ENCODE results near the gene MON1A. TPM values are rescaled to one million over a fixed set of nuclear protein-coding genes. Genes with fewer than 3 reads are reported as not detected.
"Not testable (repeated sequence)": the region's sequence is repeated elsewhere in the genome, so short reads cannot be mapped to it uniquely, and the experiment has no call there.

The MON1A gene
- total and polyA plus RNA-seq, 4 donors: 4.6 to 9.5 (median 8.2) TPM

DNA sequence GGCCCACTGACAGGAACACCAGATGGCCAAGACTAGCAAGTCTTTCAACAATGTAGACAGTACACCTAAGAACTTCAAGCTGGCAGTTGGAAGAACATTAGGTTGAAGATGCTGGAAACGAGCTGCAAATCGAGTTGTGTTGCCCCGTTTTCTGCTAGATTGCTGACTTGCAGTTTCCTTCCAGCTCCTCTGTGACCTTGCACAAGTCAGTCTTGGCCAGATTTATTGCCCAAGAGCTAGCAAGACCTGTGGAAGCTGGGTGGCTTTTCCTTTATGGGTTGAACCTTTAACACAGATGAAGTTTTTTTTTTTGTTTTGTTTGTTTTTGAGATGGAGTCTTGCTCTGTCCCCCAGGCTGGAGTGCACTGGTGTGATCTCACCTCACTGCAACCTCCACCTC lies 7.5 kb upstream of the MON1A start:
- DNase-seq (ENCODE audit: low spot score): no peak
- H3K9me3 ChIP-seq (ENCODE audit: control insufficient read depth in 4 of 4, low read length in 3 of 4): no peaks in the 10 kb centered on the region
- H3K27me3 ChIP-seq (ENCODE audit: control insufficient read depth in 4 of 4, insufficient read depth in 4 of 4, low read length in 3 of 4): no peaks in the 10 kb centered on the region
- TF ChIP-seq, protein P1, sequence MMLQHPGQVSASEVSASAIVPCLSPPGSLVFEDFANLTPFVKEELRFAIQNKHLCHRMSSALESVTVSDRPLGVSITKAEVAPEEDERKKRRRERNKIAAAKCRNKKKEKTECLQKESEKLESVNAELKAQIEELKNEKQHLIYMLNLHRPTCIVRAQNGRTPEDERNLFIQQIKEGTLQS (IDR thresholded peaks at IDR 0.05): no peak
- TF ChIP-seq, protein P2, sequence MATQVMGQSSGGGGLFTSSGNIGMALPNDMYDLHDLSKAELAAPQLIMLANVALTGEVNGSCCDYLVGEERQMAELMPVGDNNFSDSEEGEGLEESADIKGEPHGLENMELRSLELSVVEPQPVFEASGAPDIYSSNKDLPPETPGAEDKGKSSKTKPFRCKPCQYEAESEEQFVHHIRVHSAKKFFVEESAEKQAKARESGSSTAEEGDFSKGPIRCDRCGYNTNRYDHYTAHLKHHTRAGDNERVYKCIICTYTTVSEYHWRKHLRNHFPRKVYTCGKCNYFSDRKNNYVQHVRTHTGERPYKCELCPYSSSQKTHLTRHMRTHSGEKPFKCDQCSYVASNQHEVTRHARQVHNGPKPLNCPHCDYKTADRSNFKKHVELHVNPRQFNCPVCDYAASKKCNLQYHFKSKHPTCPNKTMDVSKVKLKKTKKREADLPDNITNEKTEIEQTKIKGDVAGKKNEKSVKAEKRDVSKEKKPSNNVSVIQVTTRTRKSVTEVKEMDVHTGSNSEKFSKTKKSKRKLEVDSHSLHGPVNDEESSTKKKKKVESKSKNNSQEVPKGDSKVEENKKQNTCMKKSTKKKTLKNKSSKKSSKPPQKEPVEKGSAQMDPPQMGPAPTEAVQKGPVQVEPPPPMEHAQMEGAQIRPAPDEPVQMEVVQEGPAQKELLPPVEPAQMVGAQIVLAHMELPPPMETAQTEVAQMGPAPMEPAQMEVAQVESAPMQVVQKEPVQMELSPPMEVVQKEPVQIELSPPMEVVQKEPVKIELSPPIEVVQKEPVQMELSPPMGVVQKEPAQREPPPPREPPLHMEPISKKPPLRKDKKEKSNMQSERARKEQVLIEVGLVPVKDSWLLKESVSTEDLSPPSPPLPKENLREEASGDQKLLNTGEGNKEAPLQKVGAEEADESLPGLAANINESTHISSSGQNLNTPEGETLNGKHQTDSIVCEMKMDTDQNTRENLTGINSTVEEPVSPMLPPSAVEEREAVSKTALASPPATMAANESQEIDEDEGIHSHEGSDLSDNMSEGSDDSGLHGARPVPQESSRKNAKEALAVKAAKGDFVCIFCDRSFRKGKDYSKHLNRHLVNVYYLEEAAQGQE (IDR thresholded peaks at IDR 0.05): no peak
- TF ChIP-seq HNF4A (conservative IDR thresholded peaks at IDR 0.05): no peak
- TF ChIP-seq JUND (IDR thresholded peaks at IDR 0.05): no peak
- no peak for TF ChIP-seq TAF1 (conservative IDR thresholded peaks at IDR 0.05)
- no peak for TF ChIP-seq GABPA (IDR thresholded peaks at IDR 0.05 in 1 of 2, conservative IDR thresholded peaks at IDR 0.05 in 1 of 2)
- TF ChIP-seq YY1 (IDR thresholded peaks at IDR 0.05): no peak
- no peak for TF ChIP-seq FOXA1 (IDR thresholded peaks at IDR 0.05)
- no peak for TF ChIP-seq RXRA (IDR thresholded peaks at IDR 0.05)
- TF ChIP-seq FOXA2 (IDR thresholded peaks at IDR 0.05): no peak
- TF ChIP-seq SP1 (IDR thresholded peaks at IDR 0.05): no peak
- TF ChIP-seq, protein P3, sequence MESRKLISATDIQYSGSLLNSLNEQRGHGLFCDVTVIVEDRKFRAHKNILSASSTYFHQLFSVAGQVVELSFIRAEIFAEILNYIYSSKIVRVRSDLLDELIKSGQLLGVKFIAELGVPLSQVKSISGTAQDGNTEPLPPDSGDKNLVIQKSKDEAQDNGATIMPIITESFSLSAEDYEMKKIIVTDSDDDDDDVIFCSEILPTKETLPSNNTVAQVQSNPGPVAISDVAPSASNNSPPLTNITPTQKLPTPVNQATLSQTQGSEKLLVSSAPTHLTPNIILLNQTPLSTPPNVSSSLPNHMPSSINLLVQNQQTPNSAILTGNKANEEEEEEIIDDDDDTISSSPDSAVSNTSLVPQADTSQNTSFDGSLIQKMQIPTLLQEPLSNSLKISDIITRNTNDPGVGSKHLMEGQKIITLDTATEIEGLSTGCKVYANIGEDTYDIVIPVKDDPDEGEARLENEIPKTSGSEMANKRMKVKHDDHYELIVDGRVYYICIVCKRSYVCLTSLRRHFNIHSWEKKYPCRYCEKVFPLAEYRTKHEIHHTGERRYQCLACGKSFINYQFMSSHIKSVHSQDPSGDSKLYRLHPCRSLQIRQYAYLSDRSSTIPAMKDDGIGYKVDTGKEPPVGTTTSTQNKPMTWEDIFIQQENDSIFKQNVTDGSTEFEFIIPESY (IDR thresholded peaks at IDR 0.05): no peak
- TF ChIP-seq NR2F2 (IDR thresholded peaks at IDR 0.05): no peak
- no peaks in the 10 kb centered on the region for H3K36me3 ChIP-seq (ENCODE audit: control insufficient read depth in 4 of 4, insufficient read depth in 3 of 4, low read depth in 1 of 4, low read length in 3 of 4)
- 44% methylated on average over 3 of the region's 3 CpGs for whole genome bisulfite sequencing
- H3K4me1 ChIP-seq (ENCODE audit: control insufficient read depth in 4 of 4, insufficient read depth in 4 of 4, low read length in 3 of 4): peaks cover 3 to 13% (median 6%) of the 10 kb centered on the region in 4 donors
- H3K4me3 ChIP-seq (ENCODE audit: low read depth in 1 of 3, low read length in 3 of 3): no peak overlapping the region
- no peak overlapping the region for H3K27ac ChIP-seq (ENCODE audit: low read depth in 1 of 2, low read length in 2 of 2)
- H3K9ac ChIP-seq (ENCODE audit: low read depth in 1 of 2, low read length in 2 of 2): no peak overlapping the region

DNA sequence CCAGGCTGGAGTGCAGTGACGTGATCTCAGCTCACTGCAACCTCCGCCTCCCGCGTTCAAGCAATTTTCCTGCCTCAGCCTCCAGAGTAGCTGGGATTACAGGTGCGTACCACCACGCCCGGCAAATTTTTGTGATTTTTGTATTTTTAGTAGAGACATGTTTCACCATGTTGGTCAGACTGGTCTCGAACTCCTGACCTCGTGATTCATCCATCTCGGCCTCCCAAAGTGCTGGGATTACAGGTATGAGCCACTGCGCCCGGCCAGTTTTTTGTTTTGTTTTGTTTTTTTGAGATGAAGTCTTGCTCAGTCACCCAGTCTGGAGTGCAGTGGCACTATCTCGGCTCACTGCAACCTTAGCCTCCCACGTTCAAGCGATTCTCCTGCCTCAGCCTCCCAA lies 2.7 kb upstream of the MON1A start:
- not testable (repeated sequence) for DNase-seq (ENCODE audit: low spot score); H3K9ac ChIP-seq (ENCODE audit: low read depth in 1 of 2, low read length in 2 of 2); H3K27ac ChIP-seq (ENCODE audit: low read depth in 1 of 2, low read length in 2 of 2); H3K4me3 ChIP-seq (ENCODE audit: low read depth in 1 of 3, low read length in 3 of 3); H3K36me3 ChIP-seq (ENCODE audit: control insufficient read depth in 4 of 4, insufficient read depth in 3 of 4, low read depth in 1 of 4, low read length in 3 of 4); H3K27me3 ChIP-seq (ENCODE audit: control insufficient read depth in 4 of 4, insufficient read depth in 4 of 4, low read length in 3 of 4); H3K9me3 ChIP-seq (ENCODE audit: control insufficient read depth in 4 of 4, low read length in 3 of 4)
- WGBS: 94% methylated on average over 15 of the region's 15 CpGs
- H3K4me1 ChIP-seq (ENCODE audit: control insufficient read depth in 4 of 4, insufficient read depth in 4 of 4, low read length in 3 of 4): peaks cover 0 to 12% (median 3%) of the 10 kb centered on the region in 4 donors

DNA sequence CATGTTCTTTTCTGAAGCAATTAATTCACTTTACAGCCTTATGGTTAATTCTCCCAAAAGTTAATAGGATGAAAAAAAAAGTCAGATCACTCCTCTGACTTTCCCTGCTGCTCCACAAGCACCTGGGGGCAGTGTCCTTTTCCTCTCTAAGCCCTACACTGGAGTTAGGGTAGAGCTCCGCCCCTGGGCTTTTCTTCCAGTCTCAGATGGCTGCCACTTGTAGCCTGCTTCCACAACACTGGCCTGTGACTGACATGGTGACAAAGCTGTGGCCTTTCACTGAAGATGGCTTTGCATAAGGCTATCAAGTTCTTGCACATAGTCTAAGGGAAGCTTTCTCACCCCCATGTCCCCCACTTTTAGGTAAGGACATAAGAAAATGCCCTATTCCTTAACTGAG lies 1.3 kb upstream of the MON1A start:
- H3K27ac ChIP-seq (ENCODE audit: low read depth in 1 of 2, low read length in 2 of 2): no peak overlapping the region
- no peaks in the 10 kb centered on the region for H3K36me3 ChIP-seq (ENCODE audit: control insufficient read depth in 4 of 4, insufficient read depth in 3 of 4, low read depth in 1 of 4, low read length in 3 of 4)
- no peaks in the 10 kb centered on the region for H3K9me3 ChIP-seq (ENCODE audit: control insufficient read depth in 4 of 4, low read length in 3 of 4)
- H3K9ac ChIP-seq (ENCODE audit: low read depth in 1 of 2, low read length in 2 of 2): no peak overlapping the region
- no peak overlapping the region for H3K4me3 ChIP-seq (ENCODE audit: low read depth in 1 of 3, low read length in 3 of 3)
- peaks cover 0 to 12% (median 3%) of the 10 kb centered on the region in 4 donors for H3K4me1 ChIP-seq (ENCODE audit: control insufficient read depth in 4 of 4, insufficient read depth in 4 of 4, low read length in 3 of 4)
- no peaks in the 10 kb centered on the region for H3K27me3 ChIP-seq (ENCODE audit: control insufficient read depth in 4 of 4, insufficient read depth in 4 of 4, low read length in 3 of 4)
- TF ChIP-seq RXRA (IDR thresholded peaks at IDR 0.05) (no peak), TAF1 (conservative IDR thresholded peaks at IDR 0.05) (no peak), FOXA1 (IDR thresholded peaks at IDR 0.05) (no peak)
- WGBS: 96% methylated on average over 1 of the region's 1 CpG
- DNase-seq (ENCODE audit: low spot score): no peak

Data from liver (tissue), 9 donors.